HepG2 (cell line): ENCODE measurements around the gene PLOD2. TPM values are rescaled to one million over a fixed set of nuclear protein-coding genes. Genes with fewer than 3 reads are reported as not detected.
A peak's percentile ranks its signal among the peaks of the same experiment; 100 is the strongest.

ENCODE experiments used
- ATAC-seq: fragments of 200-7000 bp; cut with Tn5 transposase; 3 replicates; pipeline ENCODE4 v1.9.1; 2020; ENCODE audit warnings: mild to moderate bottlenecking, moderate library complexity
- BruUV-seq: library from RNA; stranded (reverse); fragments of 400-500 nt; replicated peaks from 2 replicates; lab custom pipeline; 2021; lab: Mats Ljungman, UMichigan
- CTCF ChIA-PET: fragments of 300-600 bp; formaldehyde crosslinking; extraction: SDS; loops from one replicate; lab custom pipeline; 2021; ENCODE audit warnings: low total read pairs, inconsistent platforms, low intra/inter-chr PET ratio; lab: Yijun Ruan, JAX
- POLR2A ChIA-PET: fragments of 350-600 bp; sonication (Branson Sonifier 250); formaldehyde crosslinking; loops from one replicate; lab custom pipeline; 2020; ENCODE audit warnings: antibody characterized with exemption, inconsistent platforms; lab: Yijun Ruan, JAX
- DNase-seq: peaks from one replicate; pipeline ENCODE4 v3.0.0-alpha.2; 2015; ENCODE audit warnings: low spot score
- FAIRE-seq: peaks from 3 replicates; lab custom pipeline; 2011; peaks lifted over from hg19 to GRCh38; lab: Jason Lieb, UNC
- H2AFZ ChIP-seq: one replicate; pipeline ENCODE4 v1.6.1; 2011; ENCODE audit warnings: low read length, inconsistent platforms
- H3K27ac ChIP-seq: fragments of 300-600 bp; 3 replicates; pipeline ENCODE4 v1.8.0; 2011; ENCODE audit warnings: mixed run types, mild to moderate bottlenecking, mixed read lengths, low read length, inconsistent platforms; ENCODE audit not compliant: insufficient read depth; ENCODE audit errors: extremely low read length
- H3K27me3 ChIP-seq, 2 experiments: fragments of 200-600 bp in 1 of 2; 2 replicates in 1 of 2; 3 replicates in 1 of 2; pipeline versions ENCODE4 v1.6.0 to v1.8.0; 2011; ENCODE audit warnings: low read length in 2 of 2, mild to moderate bottlenecking in 2 of 2, moderate library complexity in 2 of 2, inconsistent platforms in 1 of 2; ENCODE audit not compliant: insufficient read depth in 2 of 2, control insufficient read depth in 1 of 2
- H3K36me3 ChIP-seq, 2 experiments: fragments of 200-600 bp in 1 of 2; replicated peaks in 1 of 2; 2 replicates in 1 of 2; 3 replicates in 1 of 2; pipeline versions ENCODE4 v1.5.1 to v1.8.0; 2011; ENCODE audit warnings: low read length in 2 of 2, inconsistent platforms in 1 of 2; ENCODE audit not compliant: insufficient read depth in 2 of 2, control insufficient read depth in 1 of 2
- H3K4me1 ChIP-seq: 2 replicates; pipeline ENCODE4 v1.5.1; 2012; ENCODE audit warnings: low read length, inconsistent platforms; ENCODE audit not compliant: insufficient read depth
- H3K4me2 ChIP-seq: 2 replicates; pipeline ENCODE4 v1.6.0; 2011; ENCODE audit warnings: low read depth, low read length, inconsistent platforms
- H3K4me3 ChIP-seq, 3 experiments: fragments of 200-600 bp in 1 of 3; sonication (generic), shearing (Covaris generic) in 1 of 3; replicated peaks in 1 of 3; 2 replicates each; pipeline ENCODE4 v1.5.1; 2011 to 2016; ENCODE audit warnings: low read length in 3 of 3, inconsistent platforms in 2 of 3, low read depth in 2 of 3, mild to moderate bottlenecking in 2 of 3, control low read depth in 1 of 3, mixed read lengths in 1 of 3; ENCODE audit not compliant: insufficient read depth in 1 of 3
- H3K79me2 ChIP-seq: one replicate; pipeline ENCODE4 v1.6.1; 2011; ENCODE audit warnings: low read length, inconsistent platforms; ENCODE audit not compliant: insufficient read depth
- H3K9ac ChIP-seq: 2 replicates; pipeline ENCODE4 v1.6.0; 2011; ENCODE audit warnings: mild to moderate bottlenecking, low read depth, low read length, inconsistent platforms; ENCODE audit not compliant: insufficient read depth
- H3K9me3 ChIP-seq: 2 replicates; pipeline ENCODE4 v1.5.1; 2012; ENCODE audit warnings: mild to moderate bottlenecking, low read length
- H4K20me1 ChIP-seq: 2 replicates; pipeline ENCODE4 v1.6.0; 2011; ENCODE audit warnings: inconsistent platforms, mild to moderate bottlenecking, low read length, moderate library complexity; ENCODE audit not compliant: insufficient read depth
- ATF7 ChIP-seq, 2 experiments: fragments of 450-650 bp in 1 of 2; sonication (generic) in 1 of 2; formaldehyde crosslinking in 1 of 2; IDR thresholded peaks; 2 replicates each; pipeline versions ENCODE4 v1.4.0 to v1.6.1; 2016 to 2020; ENCODE audit warnings: antibody characterized with exemption in 1 of 2, mild to moderate bottlenecking in 1 of 2, missing genetic modification reagents in 1 of 2
- CREB1 ChIP-seq, 2 experiments: fragments of 450-650 bp in 1 of 2; IDR thresholded peaks; 2 replicates each; pipeline ENCODE4 v1.6.1; 2016 to 2017; ENCODE audit warnings: control low read depth in 1 of 2, mild to moderate bottlenecking in 1 of 2, missing compliant biosample characterization in 1 of 2, missing genetic modification characterization in 1 of 2
- RBM22 ChIP-seq: fragments of 200-400 bp; formaldehyde crosslinking; optimal IDR thresholded peaks from 2 replicates; pipeline ENCODE3; 2017; ENCODE audit warnings: mild to moderate bottlenecking, low read length, moderate library complexity
- ZNF432 ChIP-seq: sonication (generic); formaldehyde crosslinking; IDR thresholded peaks from 2 replicates; pipeline ENCODE4 v1.5.0; 2020; ENCODE audit warnings: missing genetic modification reagents, mild to moderate bottlenecking, borderline replicate concordance
- WGBS: methylation state at CpG from one replicate; pipeline ENCODE4 v1.1.6; 2017; ENCODE audit warnings: low lambda C conversion rate; 5-methylcytosine and 5-hydroxymethylcytosine counted together
- in situ Hi-C: cut with HindIII; loops from 2 replicates; pipeline ENCODE4 v1.10.0; 2017; ENCODE audit warnings: low pct_unique_long_range_greater_than_20kb; ENCODE audit not compliant: extremely low pct_ligation_motif_present
- intact Hi-C: fragments of 100-400 bp; cut with micrococcal nuclease; formaldehyde crosslinking; loops from one replicate; pipeline ENCODE4 v1.10.0; 2022; ENCODE audit not compliant: unreplicated experiment
- polyA plus RNA-seq, 8 experiments: library from polyadenylated mRNA; depleted of rRNA in 3 of 8; stranded (reverse) in 7 of 8; unstranded in 1 of 8; fragments of >200 nt; fragmentation: Illumina TruSeq in 4 of 8; extraction: Trizol in 4 of 8; gene quantifications; 2 replicates each; pipeline versions ENCODE4 v1.2.1 to v1.2.3, GENCODE V29; 2011 to 2016; ENCODE audit warnings: low read depth in 4 of 8, missing spikeins in 1 of 8, mixed read lengths in 1 of 8; ENCODE audit not compliant: insufficient read depth in 1 of 8
- total RNA-seq, 5 experiments: library from RNA; depleted of rRNA; stranded (reverse); fragments of >200 nt; fragmentation: Illumina TruSeq; extraction: Trizol; gene quantifications; 2 replicates each; pipeline ENCODE4 v1.2.3, GENCODE V29; 2016; ENCODE audit warnings: low read depth in 1 of 5
- TF ChIP-seq, protein P1 (sequence below): sonication (generic); formaldehyde crosslinking; IDR thresholded peaks from 2 replicates; pipeline ENCODE4 v1.4.0; 2020; ENCODE audit warnings: mild to moderate bottlenecking, missing genetic modification reagents

The PLOD2 gene
- total and polyA plus RNA-seq, 2 of the 13 experiments (the other 11 are each of a cell fraction or from before 2014, with no cell fraction given) = 107 to 161 TPM

DNA sequence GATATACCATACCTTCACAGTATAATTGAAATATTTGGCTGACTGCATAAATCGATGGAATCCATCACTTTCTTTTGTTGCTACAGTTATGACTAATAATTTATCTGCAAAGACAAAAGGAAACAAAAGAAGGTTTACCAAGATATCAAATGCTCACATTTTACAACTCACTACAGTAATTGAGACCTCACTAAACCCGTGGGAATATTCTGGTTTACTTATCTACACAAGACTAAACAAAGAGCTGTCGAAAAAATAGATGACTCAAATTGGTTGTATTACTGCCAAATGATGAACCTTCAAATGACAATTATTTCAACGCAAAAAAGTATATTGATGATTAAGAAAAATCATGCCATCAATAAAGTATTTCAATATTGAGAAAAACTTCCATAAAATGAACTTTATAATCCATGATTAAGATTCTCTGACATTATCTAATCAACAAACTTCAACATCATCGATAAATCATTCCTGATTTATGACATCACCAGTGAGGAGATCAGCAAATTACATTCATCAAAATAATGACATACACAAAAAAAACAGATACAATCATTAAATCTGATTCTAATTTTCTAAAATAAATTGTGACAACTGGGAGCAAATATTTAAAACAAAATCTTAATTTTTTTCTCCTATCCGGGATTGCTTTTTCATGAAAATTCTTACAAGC, 36.7 kb downstream of the PLOD2 start:
- H3K36me3 ChIP-seq = peaks cover 3 to 28% of the 10 kb centered on the region in 2 experiments
- ChIA-PET CTCF (no interaction called here), POLR2A (no interaction called here)
- H3K79me2 ChIP-seq = peaks cover 58% of the 10 kb centered on the region
- H4K20me1 ChIP-seq = peaks cover 36% of the 10 kb centered on the region
- in situ Hi-C loops = no loop called here
- no peak for ATAC-seq
- no peak for FAIRE-seq
- TF ChIP-seq CREB1 (IDR thresholded peaks at IDR 0.05) = peak; percentile 81
- no peak for TF ChIP-seq CREB1 (CRISPR knock-in tag; IDR thresholded peaks at IDR 0.05)
- TF ChIP-seq ATF7 (IDR thresholded peaks at IDR 0.05) = peak; percentile 94
- no peak for TF ChIP-seq ATF7 (CRISPR knock-in tag; IDR thresholded peaks at IDR 0.05)
- no peak for TF ChIP-seq ZNF432 (CRISPR knock-in tag)
- BruUV-seq = no TSS peak
- no peak overlapping the region for H3K4me3 ChIP-seq
- WGBS = 93% methylated on average over 6 of the region's 6 CpGs
- no peak overlapping the region for H3K9ac ChIP-seq
- intact Hi-C loops = no loop called here
- H2AFZ ChIP-seq = no peak overlapping the region
- no peaks in the 10 kb centered on the region for H3K9me3 ChIP-seq
- no peak overlapping the region for H3K27ac ChIP-seq
- no peaks in the 10 kb centered on the region for H3K27me3 ChIP-seq
- peaks cover 31% of the 10 kb centered on the region for H3K4me1 ChIP-seq
- H3K4me2 ChIP-seq = no peak overlapping the region
- no peak for DNase-seq

DNA sequence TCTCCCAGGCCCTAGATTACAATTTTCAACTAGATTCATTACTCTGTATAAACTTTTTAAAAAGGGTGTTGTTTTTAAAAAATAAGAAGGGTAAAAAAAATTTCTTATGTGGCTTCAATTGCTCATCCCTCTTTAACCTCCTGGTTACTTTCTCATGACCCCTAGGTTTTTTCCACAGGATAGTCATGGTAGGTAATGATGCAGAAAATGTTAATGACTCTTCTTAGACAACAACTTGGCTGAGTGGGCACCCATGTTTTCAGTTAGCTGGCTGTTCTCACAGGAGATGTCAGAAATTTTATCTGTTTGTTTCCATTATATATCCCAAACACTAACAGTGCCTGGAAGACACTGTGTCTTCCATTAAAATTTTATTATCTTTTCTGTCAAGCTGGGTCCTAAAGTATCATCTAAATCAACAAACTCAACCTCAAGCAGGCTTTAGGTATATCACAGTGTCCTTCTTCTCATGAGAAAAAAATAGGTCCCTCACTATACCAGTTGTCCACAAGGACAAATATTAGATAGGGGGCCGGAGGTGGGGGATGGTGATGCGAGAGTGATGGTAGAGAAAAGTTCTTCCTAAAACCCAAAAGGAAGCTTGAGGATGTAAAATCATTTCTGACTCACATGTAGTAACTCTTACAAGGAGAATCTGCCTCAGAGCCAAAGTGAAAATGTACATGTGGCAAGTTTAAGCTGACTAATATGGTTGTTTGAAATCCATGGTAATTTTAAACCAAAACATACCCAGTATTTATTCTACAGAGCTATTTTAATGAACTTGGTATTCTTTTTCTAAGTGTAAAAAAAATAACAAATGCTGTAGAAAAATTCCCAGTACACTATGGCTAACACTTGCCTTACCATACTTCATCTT, 43.3 kb downstream of the PLOD2 start:
- ATAC-seq (no peak), DNase-seq (no peak), FAIRE-seq (no peak)
- H3K4me1 ChIP-seq = peaks cover 40% of the 10 kb centered on the region
- no peaks in the 10 kb centered on the region for H3K27me3 ChIP-seq
- no peak overlapping the region for H3K4me3 ChIP-seq
- ChIA-PET CTCF (no interaction called here), POLR2A (interaction anchor here (1.0 kb wide), 1 partner anchor 43 kb away, joined by 3 read pairs; the partner anchor contains the start of gene PLOD2)
- no peak overlapping the region for H3K4me2 ChIP-seq
- H2AFZ ChIP-seq = no peak overlapping the region
- in situ Hi-C loops (no loop called here), intact Hi-C loops (loop anchor here (5.0 kb wide), 1 partner anchor 210 kb away; no protein-coding TSS in a partner anchor)
- no peak overlapping the region for H3K27ac ChIP-seq
- no peak overlapping the region for H3K9ac ChIP-seq
- 100% methylated on average over 2 of the region's 2 CpGs for WGBS
- H3K9me3 ChIP-seq = no peaks in the 10 kb centered on the region
- H3K36me3 ChIP-seq = peaks cover 5 to 21% of the 10 kb centered on the region in 2 experiments
- no TSS peak for BruUV-seq
- peaks cover 21% of the 10 kb centered on the region for H4K20me1 ChIP-seq
- peak; percentile 54 for TF ChIP-seq RBM22
- TF ChIP-seq, protein P1, sequence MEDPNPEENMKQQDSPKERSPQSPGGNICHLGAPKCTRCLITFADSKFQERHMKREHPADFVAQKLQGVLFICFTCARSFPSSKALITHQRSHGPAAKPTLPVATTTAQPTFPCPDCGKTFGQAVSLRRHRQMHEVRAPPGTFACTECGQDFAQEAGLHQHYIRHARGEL (CRISPR knock-in tag) = no peak
- peaks cover 28% of the 10 kb centered on the region for H3K79me2 ChIP-seq
